HepG2 (cell line): ENCODE measurements around the gene TBC1D5. TPM values are rescaled to one million over a fixed set of nuclear protein-coding genes. Genes with fewer than 3 reads are reported as not detected.

Source experiments
- ATAC-seq: fragments of 200-7000 bp; cut with Tn5 transposase; 3 replicates; pipeline ENCODE4 v1.9.1; 2020; ENCODE audit warnings: mild to moderate bottlenecking, moderate library complexity
- BruUV-seq: library from RNA; stranded (reverse); fragments of 400-500 nt; replicated peaks from 2 replicates; lab custom pipeline; 2021; lab: Mats Ljungman, UMichigan
- CTCF ChIA-PET: fragments of 300-600 bp; formaldehyde crosslinking; extraction: SDS; loops from one replicate; lab custom pipeline; 2021; ENCODE audit warnings: low total read pairs, inconsistent platforms, low intra/inter-chr PET ratio; lab: Yijun Ruan, JAX
- POLR2A ChIA-PET: fragments of 350-600 bp; sonication (Branson Sonifier 250); formaldehyde crosslinking; loops from one replicate; lab custom pipeline; 2020; ENCODE audit warnings: antibody characterized with exemption, inconsistent platforms; lab: Yijun Ruan, JAX
- DNase-seq: peaks from one replicate; pipeline ENCODE4 v3.0.0-alpha.2; 2015; ENCODE audit warnings: low spot score
- FAIRE-seq: peaks from 3 replicates; lab custom pipeline; 2011; peaks lifted over from hg19 to GRCh38; lab: Jason Lieb, UNC
- H2AFZ ChIP-seq: one replicate; pipeline ENCODE4 v1.6.1; 2011; ENCODE audit warnings: low read length, inconsistent platforms
- H3K27ac ChIP-seq: fragments of 300-600 bp; 3 replicates; pipeline ENCODE4 v1.8.0; 2011; ENCODE audit warnings: mixed run types, mild to moderate bottlenecking, mixed read lengths, low read length, inconsistent platforms; ENCODE audit not compliant: insufficient read depth; ENCODE audit errors: extremely low read length
- H3K27me3 ChIP-seq, 2 experiments: fragments of 200-600 bp in 1 of 2; 2 replicates in 1 of 2; 3 replicates in 1 of 2; pipeline versions ENCODE4 v1.6.0 to v1.8.0; 2011; ENCODE audit warnings: low read length in 2 of 2, mild to moderate bottlenecking in 2 of 2, moderate library complexity in 2 of 2, inconsistent platforms in 1 of 2; ENCODE audit not compliant: insufficient read depth in 2 of 2, control insufficient read depth in 1 of 2
- H3K36me3 ChIP-seq, 2 experiments: fragments of 200-600 bp in 1 of 2; replicated peaks in 1 of 2; 2 replicates in 1 of 2; 3 replicates in 1 of 2; pipeline versions ENCODE4 v1.5.1 to v1.8.0; 2011; ENCODE audit warnings: low read length in 2 of 2, inconsistent platforms in 1 of 2; ENCODE audit not compliant: insufficient read depth in 2 of 2, control insufficient read depth in 1 of 2
- H3K4me1 ChIP-seq: 2 replicates; pipeline ENCODE4 v1.5.1; 2012; ENCODE audit warnings: low read length, inconsistent platforms; ENCODE audit not compliant: insufficient read depth
- H3K4me2 ChIP-seq: 2 replicates; pipeline ENCODE4 v1.6.0; 2011; ENCODE audit warnings: low read depth, low read length, inconsistent platforms
- H3K4me3 ChIP-seq, 3 experiments: fragments of 200-600 bp in 1 of 3; sonication (generic), shearing (Covaris generic) in 1 of 3; replicated peaks in 1 of 3; 2 replicates each; pipeline ENCODE4 v1.5.1; 2011 to 2016; ENCODE audit warnings: low read length in 3 of 3, inconsistent platforms in 2 of 3, low read depth in 2 of 3, mild to moderate bottlenecking in 2 of 3, control low read depth in 1 of 3, mixed read lengths in 1 of 3; ENCODE audit not compliant: insufficient read depth in 1 of 3
- H3K79me2 ChIP-seq: one replicate; pipeline ENCODE4 v1.6.1; 2011; ENCODE audit warnings: low read length, inconsistent platforms; ENCODE audit not compliant: insufficient read depth
- H3K9ac ChIP-seq: 2 replicates; pipeline ENCODE4 v1.6.0; 2011; ENCODE audit warnings: mild to moderate bottlenecking, low read depth, low read length, inconsistent platforms; ENCODE audit not compliant: insufficient read depth
- H3K9me3 ChIP-seq: 2 replicates; pipeline ENCODE4 v1.5.1; 2012; ENCODE audit warnings: mild to moderate bottlenecking, low read length
- H4K20me1 ChIP-seq: 2 replicates; pipeline ENCODE4 v1.6.0; 2011; ENCODE audit warnings: inconsistent platforms, mild to moderate bottlenecking, low read length, moderate library complexity; ENCODE audit not compliant: insufficient read depth
- CC2D1A ChIP-seq: sonication (generic); formaldehyde crosslinking; IDR thresholded peaks from 2 replicates; pipeline ENCODE4 v1.8.1; 2023; ENCODE audit warnings: mild to moderate bottlenecking, missing genetic modification reagents
- DPF2 ChIP-seq: sonication (generic); formaldehyde crosslinking; IDR thresholded peaks from 2 replicates; pipeline ENCODE4 v1.4.0; 2020; ENCODE audit warnings: mild to moderate bottlenecking, low read depth, missing genetic modification reagents, borderline replicate concordance
- HNRNPL ChIP-seq: fragments of 200-400 bp; formaldehyde crosslinking; IDR thresholded peaks from 2 replicates; pipeline ENCODE4 v1.6.1; 2017; ENCODE audit warnings: mild to moderate bottlenecking, low read depth, low read length
- MEF2D ChIP-seq: sonication (generic); formaldehyde crosslinking; IDR thresholded peaks from 2 replicates; pipeline ENCODE4 v1.5.1; 2020; ENCODE audit warnings: mild to moderate bottlenecking, missing genetic modification reagents
- NFE2 ChIP-seq: sonication (generic); formaldehyde crosslinking; IDR thresholded peaks from 2 replicates; pipeline ENCODE4 v1.4.0; 2020; ENCODE audit warnings: missing genetic modification reagents
- NFE2L1 ChIP-seq: sonication (generic); formaldehyde crosslinking; IDR thresholded peaks from 2 replicates; pipeline ENCODE4 v1.4.0; 2020; ENCODE audit warnings: missing genetic modification reagents, mild to moderate bottlenecking, borderline replicate concordance
- SPEN ChIP-seq: sonication (generic); formaldehyde crosslinking; IDR thresholded peaks from 2 replicates; pipeline ENCODE4 v1.5.1; 2020; ENCODE audit warnings: low read depth, mild to moderate bottlenecking, missing genetic modification reagents
- THAP11 ChIP-seq: IDR thresholded peaks from 2 replicates; pipeline ENCODE4 v1.6.1; 2016; ENCODE audit warnings: missing biosample characterization, missing genetic modification reagents
- ZNF30 ChIP-seq: sonication (generic); formaldehyde crosslinking; IDR thresholded peaks from 2 replicates; pipeline ENCODE4 v1.5.0; 2020; ENCODE audit warnings: mild to moderate bottlenecking, missing genetic modification reagents
- ZNF530 ChIP-seq: sonication (generic); formaldehyde crosslinking; IDR thresholded peaks from 2 replicates; pipeline ENCODE4 v1.5.0; 2020; ENCODE audit warnings: low read depth, mild to moderate bottlenecking, missing genetic modification reagents
- ZNF589 ChIP-seq: sonication (generic); formaldehyde crosslinking; conservative IDR thresholded peaks from 2 replicates; pipeline ENCODE4 v1.8.0; 2022; ENCODE audit warnings: mild to moderate bottlenecking, moderate library complexity, missing genetic modification reagents
- WGBS: methylation state at CpG from one replicate; pipeline ENCODE4 v1.1.6; 2017; ENCODE audit warnings: low lambda C conversion rate; 5-methylcytosine and 5-hydroxymethylcytosine counted together
- in situ Hi-C: cut with HindIII; loops from 2 replicates; pipeline ENCODE4 v1.10.0; 2017; ENCODE audit warnings: low pct_unique_long_range_greater_than_20kb; ENCODE audit not compliant: extremely low pct_ligation_motif_present
- intact Hi-C: fragments of 100-400 bp; cut with micrococcal nuclease; formaldehyde crosslinking; loops from one replicate; pipeline ENCODE4 v1.10.0; 2022; ENCODE audit not compliant: unreplicated experiment
- polyA plus RNA-seq, 8 experiments: library from polyadenylated mRNA; depleted of rRNA in 3 of 8; stranded (reverse) in 7 of 8; unstranded in 1 of 8; fragments of >200 nt; fragmentation: Illumina TruSeq in 4 of 8; extraction: Trizol in 4 of 8; gene quantifications; 2 replicates each; pipeline versions ENCODE4 v1.2.1 to v1.2.3, GENCODE V29; 2011 to 2016; ENCODE audit warnings: low read depth in 4 of 8, missing spikeins in 1 of 8, mixed read lengths in 1 of 8; ENCODE audit not compliant: insufficient read depth in 1 of 8
- total RNA-seq, 5 experiments: library from RNA; depleted of rRNA; stranded (reverse); fragments of >200 nt; fragmentation: Illumina TruSeq; extraction: Trizol; gene quantifications; 2 replicates each; pipeline ENCODE4 v1.2.3, GENCODE V29; 2016; ENCODE audit warnings: low read depth in 1 of 5
- TF ChIP-seq, protein P1 (sequence below): sonication (generic); formaldehyde crosslinking; IDR thresholded peaks from 2 replicates; pipeline ENCODE4 v1.8.0; 2022; ENCODE audit warnings: missing genetic modification reagents, mild to moderate bottlenecking, moderate library complexity, borderline replicate concordance
- TF ChIP-seq, protein P2 (sequence below), 2 experiments: sonication (generic) in 1 of 2; formaldehyde crosslinking in 1 of 2; IDR thresholded peaks; 2 replicates each; pipeline versions ENCODE4 v1.6.1 to v1.9.0; 2014 to 2022; ENCODE audit warnings: antibody characterized with exemption in 1 of 2, borderline replicate concordance in 1 of 2, inconsistent platforms in 1 of 2, low read depth in 1 of 2, missing genetic modification reagents in 1 of 2

The TBC1D5 gene
- total and polyA plus RNA-seq, 2 of the 13 experiments (the other 11 are each of a cell fraction or from before 2014, with no cell fraction given): 19.2 to 33.3 TPM

DNA sequence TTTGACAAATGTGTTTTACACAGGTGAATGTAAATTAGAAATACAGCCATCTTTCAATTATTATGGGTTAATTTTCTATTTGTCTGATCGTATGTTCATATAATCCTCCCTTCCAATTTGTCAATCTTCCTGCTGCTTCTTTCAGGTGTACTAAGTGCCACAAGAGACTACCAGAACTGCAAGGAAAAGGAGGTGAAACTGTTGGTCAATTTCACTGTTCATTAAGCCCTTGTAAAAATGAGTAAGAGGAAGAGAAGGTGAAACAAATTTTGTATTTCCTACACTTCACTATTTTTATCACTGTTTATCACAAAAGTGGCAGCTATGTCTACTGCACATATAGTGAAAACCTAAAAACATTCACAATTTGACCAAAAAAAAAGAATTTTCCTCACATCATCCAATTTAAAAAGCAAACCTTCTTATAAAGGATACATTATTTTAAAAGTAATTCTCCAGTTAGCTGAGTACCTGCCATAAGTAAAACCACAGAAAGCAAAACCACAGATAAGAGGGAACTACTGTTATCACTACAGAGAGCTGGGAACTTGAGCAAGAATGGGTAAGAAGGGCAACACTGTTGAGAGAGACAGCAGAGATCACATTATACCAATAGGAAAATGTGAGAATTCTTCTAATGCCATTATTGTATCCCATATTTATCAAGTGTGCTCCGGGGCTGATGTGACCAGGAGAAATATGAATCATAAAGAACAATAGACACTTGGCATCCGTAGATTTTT lies 163.0 kb downstream of the TBC1D5 start (continued):
- no peak for TF ChIP-seq HNRNPL
- no peak for TF ChIP-seq THAP11

DNA sequence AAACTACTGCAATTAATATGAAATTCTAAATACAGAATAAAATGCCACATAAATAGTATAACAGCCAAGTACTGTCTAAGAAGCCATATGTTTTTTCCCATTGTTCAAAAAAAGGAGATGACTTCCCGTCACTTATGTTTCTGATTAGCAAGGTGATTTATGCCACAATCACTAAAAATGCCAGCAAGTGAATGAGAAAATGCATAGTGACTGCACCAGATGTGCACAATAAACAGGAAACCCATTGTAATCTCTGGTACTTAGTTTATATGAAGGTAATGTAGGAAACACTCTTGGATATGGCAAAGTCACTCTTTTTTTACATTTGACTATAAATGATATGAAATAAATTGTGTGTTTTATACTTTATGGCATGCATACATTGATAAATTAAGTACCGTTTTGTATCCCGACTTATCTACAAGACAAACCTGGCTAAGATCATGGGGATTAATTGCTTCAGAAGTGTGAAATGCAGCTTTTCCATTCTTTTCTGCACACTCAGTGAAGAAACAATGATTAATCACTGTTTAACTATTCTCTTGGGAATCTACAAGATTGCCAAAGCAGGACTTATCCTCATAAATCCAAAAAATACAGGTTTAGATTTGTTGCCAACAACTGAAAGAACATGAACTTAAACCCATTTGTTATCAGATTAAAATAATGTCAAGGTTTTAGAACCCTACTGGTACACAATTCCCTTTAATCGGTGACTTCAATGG lies 164.5 kb downstream of the TBC1D5 start:
- intact Hi-C loops (no loop called here), in situ Hi-C loops (no loop called here)
- Histone ChIP-seq H3K79me2 (no peaks in the 10 kb centered on the region), H3K9ac (no peak overlapping the region), H3K27me3 (no peaks in the 10 kb centered on the region), H3K27ac (no peak overlapping the region), H3K4me3 (no peak overlapping the region), H4K20me1 (no peaks in the 10 kb centered on the region), H3K36me3 (no peaks in the 10 kb centered on the region), H2AFZ (no peak overlapping the region), H3K9me3 (no peaks in the 10 kb centered on the region), H3K4me2 (no peak overlapping the region), H3K4me1 (no peaks in the 10 kb centered on the region)
- 98% methylated on average over 4 of the region's 4 CpGs for WGBS
- BruUV-seq: no TSS peak
- POLR2A ChIA-PET: no interaction called here
- FAIRE-seq: no peak
- CTCF ChIA-PET: no interaction called here
- DNase-seq: no peak
- no peak for TF ChIP-seq NFE2
- no peak for TF ChIP-seq ZNF30 (CRISPR knock-in tag)
- TF ChIP-seq NFE2L1 (CRISPR knock-in tag): no peak
- TF ChIP-seq, protein P1, sequence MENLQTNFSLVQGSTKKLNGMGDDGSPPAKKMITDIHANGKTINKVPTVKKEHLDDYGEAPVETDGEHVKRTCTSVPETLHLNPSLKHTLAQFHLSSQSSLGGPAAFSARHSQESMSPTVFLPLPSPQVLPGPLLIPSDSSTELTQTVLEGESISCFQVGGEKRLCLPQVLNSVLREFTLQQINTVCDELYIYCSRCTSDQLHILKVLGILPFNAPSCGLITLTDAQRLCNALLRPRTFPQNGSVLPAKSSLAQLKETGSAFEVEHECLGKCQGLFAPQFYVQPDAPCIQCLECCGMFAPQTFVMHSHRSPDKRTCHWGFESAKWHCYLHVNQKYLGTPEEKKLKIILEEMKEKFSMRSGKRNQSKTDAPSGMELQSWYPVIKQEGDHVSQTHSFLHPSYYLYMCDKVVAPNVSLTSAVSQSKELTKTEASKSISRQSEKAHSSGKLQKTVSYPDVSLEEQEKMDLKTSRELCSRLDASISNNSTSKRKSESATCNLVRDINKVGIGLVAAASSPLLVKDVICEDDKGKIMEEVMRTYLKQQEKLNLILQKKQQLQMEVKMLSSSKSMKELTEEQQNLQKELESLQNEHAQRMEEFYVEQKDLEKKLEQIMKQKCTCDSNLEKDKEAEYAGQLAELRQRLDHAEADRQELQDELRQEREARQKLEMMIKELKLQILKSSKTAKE (CRISPR knock-in tag): no peak
- TF ChIP-seq, protein P2, sequence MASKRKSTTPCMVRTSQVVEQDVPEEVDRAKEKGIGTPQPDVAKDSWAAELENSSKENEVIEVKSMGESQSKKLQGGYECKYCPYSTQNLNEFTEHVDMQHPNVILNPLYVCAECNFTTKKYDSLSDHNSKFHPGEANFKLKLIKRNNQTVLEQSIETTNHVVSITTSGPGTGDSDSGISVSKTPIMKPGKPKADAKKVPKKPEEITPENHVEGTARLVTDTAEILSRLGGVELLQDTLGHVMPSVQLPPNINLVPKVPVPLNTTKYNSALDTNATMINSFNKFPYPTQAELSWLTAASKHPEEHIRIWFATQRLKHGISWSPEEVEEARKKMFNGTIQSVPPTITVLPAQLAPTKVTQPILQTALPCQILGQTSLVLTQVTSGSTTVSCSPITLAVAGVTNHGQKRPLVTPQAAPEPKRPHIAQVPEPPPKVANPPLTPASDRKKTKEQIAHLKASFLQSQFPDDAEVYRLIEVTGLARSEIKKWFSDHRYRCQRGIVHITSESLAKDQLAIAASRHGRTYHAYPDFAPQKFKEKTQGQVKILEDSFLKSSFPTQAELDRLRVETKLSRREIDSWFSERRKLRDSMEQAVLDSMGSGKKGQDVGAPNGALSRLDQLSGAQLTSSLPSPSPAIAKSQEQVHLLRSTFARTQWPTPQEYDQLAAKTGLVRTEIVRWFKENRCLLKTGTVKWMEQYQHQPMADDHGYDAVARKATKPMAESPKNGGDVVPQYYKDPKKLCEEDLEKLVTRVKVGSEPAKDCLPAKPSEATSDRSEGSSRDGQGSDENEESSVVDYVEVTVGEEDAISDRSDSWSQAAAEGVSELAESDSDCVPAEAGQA (IDR thresholded peaks at IDR 0.05; ENCODE audit: low read depth): no peak
- TF ChIP-seq, protein P2 (CRISPR knock-in tag; IDR thresholded peaks at IDR 0.05; ENCODE audit: borderline replicate concordance): no peak
- TF ChIP-seq MEF2D (CRISPR knock-in tag): no peak
- TF ChIP-seq ZNF589 (CRISPR knock-in tag): no peak
- no peak for TF ChIP-seq DPF2
- TF ChIP-seq ZNF530 (CRISPR knock-in tag): no peak
- no peak for TF ChIP-seq CC2D1A (CRISPR knock-in tag)
- no peak for TF ChIP-seq SPEN (CRISPR knock-in tag)
- no peak for ATAC-seq
